WTC11 (cell line): ENCODE data around the gene TANGO2.

Source experiments
- CREM ChIP-seq: sonication (generic); formaldehyde crosslinking; IDR thresholded peaks from 2 replicates; pipeline ENCODE4 v1.8.1; 2022; ENCODE audit warnings: mild to moderate bottlenecking, missing genetic modification reagents, moderate library complexity
- FOXK1 ChIP-seq: sonication (generic); formaldehyde crosslinking; IDR thresholded peaks from 2 replicates; pipeline ENCODE4 v1.8.0; 2022; ENCODE audit warnings: mild to moderate bottlenecking, moderate library complexity, missing genetic modification reagents
- JUN ChIP-seq: sonication (generic); formaldehyde crosslinking; IDR thresholded peaks from 2 replicates; pipeline ENCODE4 v1.8.0; 2023; ENCODE audit warnings: mild to moderate bottlenecking, missing genetic modification reagents
- TF ChIP-seq, protein P1 (sequence below): sonication (generic); formaldehyde crosslinking; IDR thresholded peaks from 2 replicates; pipeline ENCODE4 v1.8.1; 2023; ENCODE audit warnings: mild to moderate bottlenecking, missing genetic modification reagents, moderate library complexity
- TF ChIP-seq, protein P2 (sequence below): fragments of 200-600 bp; IDR thresholded peaks from 2 replicates; pipeline ENCODE4 v1.8.0; 2022; ENCODE audit warnings: antibody characterized with exemption
- TF ChIP-seq, protein P3 (sequence below): sonication (generic); formaldehyde crosslinking; IDR thresholded peaks from 2 replicates; pipeline ENCODE4 v1.8.0; 2023; ENCODE audit warnings: mild to moderate bottlenecking, missing genetic modification reagents
- TF ChIP-seq, protein P4 (sequence below): sonication (generic); formaldehyde crosslinking; IDR thresholded peaks from 2 replicates; pipeline ENCODE4 v1.8.0; 2022; ENCODE audit warnings: mild to moderate bottlenecking, missing genetic modification reagents

DNA sequence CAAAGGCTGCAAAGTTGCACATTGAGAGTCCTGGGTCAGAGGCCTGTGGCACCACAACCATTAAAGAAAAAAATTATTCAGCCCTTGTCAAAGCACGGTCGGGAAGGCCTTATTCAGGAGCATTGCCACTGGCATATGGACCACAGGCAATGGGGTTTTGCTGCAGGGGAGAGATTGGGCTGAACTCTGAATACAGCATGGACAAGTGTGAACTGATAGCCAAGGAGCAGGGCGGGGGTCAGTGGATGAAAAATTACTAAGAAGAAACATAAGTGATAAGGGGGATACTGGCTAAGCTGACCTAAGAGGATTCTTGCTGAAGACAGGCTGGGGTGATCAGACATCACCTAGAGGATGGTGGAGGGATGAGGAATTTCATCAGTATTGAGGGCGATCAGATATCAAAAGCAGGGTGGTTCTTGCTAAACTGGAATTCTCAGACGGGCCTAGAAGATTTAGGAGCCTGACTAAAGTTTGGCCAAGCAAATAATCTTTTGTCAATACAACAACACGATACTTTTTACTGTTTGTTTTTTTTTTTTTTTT, 55.8 kb downstream of the TANGO2 start:
- TF ChIP-seq, protein P1, sequence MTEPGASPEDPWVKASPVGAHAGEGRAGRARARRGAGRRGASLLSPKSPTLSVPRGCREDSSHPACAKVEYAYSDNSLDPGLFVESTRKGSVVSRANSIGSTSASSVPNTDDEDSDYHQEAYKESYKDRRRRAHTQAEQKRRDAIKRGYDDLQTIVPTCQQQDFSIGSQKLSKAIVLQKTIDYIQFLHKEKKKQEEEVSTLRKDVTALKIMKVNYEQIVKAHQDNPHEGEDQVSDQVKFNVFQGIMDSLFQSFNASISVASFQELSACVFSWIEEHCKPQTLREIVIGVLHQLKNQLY (CRISPR knock-in tag), result no peak
- TF ChIP-seq, protein P2, sequence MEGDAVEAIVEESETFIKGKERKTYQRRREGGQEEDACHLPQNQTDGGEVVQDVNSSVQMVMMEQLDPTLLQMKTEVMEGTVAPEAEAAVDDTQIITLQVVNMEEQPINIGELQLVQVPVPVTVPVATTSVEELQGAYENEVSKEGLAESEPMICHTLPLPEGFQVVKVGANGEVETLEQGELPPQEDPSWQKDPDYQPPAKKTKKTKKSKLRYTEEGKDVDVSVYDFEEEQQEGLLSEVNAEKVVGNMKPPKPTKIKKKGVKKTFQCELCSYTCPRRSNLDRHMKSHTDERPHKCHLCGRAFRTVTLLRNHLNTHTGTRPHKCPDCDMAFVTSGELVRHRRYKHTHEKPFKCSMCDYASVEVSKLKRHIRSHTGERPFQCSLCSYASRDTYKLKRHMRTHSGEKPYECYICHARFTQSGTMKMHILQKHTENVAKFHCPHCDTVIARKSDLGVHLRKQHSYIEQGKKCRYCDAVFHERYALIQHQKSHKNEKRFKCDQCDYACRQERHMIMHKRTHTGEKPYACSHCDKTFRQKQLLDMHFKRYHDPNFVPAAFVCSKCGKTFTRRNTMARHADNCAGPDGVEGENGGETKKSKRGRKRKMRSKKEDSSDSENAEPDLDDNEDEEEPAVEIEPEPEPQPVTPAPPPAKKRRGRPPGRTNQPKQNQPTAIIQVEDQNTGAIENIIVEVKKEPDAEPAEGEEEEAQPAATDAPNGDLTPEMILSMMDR, result no peak
- TF ChIP-seq, protein P3, sequence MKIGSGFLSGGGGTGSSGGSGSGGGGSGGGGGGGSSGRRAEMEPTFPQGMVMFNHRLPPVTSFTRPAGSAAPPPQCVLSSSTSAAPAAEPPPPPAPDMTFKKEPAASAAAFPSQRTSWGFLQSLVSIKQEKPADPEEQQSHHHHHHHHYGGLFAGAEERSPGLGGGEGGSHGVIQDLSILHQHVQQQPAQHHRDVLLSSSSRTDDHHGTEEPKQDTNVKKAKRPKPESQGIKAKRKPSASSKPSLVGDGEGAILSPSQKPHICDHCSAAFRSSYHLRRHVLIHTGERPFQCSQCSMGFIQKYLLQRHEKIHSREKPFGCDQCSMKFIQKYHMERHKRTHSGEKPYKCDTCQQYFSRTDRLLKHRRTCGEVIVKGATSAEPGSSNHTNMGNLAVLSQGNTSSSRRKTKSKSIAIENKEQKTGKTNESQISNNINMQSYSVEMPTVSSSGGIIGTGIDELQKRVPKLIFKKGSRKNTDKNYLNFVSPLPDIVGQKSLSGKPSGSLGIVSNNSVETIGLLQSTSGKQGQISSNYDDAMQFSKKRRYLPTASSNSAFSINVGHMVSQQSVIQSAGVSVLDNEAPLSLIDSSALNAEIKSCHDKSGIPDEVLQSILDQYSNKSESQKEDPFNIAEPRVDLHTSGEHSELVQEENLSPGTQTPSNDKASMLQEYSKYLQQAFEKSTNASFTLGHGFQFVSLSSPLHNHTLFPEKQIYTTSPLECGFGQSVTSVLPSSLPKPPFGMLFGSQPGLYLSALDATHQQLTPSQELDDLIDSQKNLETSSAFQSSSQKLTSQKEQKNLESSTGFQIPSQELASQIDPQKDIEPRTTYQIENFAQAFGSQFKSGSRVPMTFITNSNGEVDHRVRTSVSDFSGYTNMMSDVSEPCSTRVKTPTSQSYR (CRISPR knock-in tag), result no peak
- TF ChIP-seq, protein P4, sequence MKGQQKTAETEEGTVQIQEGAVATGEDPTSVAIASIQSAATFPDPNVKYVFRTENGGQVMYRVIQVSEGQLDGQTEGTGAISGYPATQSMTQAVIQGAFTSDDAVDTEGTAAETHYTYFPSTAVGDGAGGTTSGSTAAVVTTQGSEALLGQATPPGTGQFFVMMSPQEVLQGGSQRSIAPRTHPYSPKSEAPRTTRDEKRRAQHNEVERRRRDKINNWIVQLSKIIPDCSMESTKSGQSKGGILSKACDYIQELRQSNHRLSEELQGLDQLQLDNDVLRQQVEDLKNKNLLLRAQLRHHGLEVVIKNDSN (CRISPR knock-in tag), result no peak
- TF ChIP-seq CREM (CRISPR knock-in tag), result no peak
- TF ChIP-seq FOXK1, result no peak
- TF ChIP-seq JUN (CRISPR knock-in tag), result no peak
